GM19043 (cell line): ENCODE measurements around the gene NBEA.

Source experiments
- ATAC-seq: cut with Tn5 transposase; IDR thresholded peaks from one replicate; pipeline ENCODE4 v1.9.1; 2021; ENCODE audit warnings: low read depth; ENCODE audit not compliant: unreplicated experiment

Gene NBEA

GRCh38 chr13:35471706-35472322 is 529.7 kb downstream of the NBEA start:
- ATAC-seq, result no peak

- no peak for ATAC-seq
Observed at GRCh38 chr13:35472323-35472881, 530.3 kb downstream of the NBEA start.

- ATAC-seq, result no peak
Observed at GRCh38 chr13:35473206-35473775, 531.2 kb downstream of the NBEA start.

GRCh38 chr13:35473802-35474201 is 531.7 kb downstream of the NBEA start:
- ATAC-seq, result no peak

- ATAC-seq, result no peak
Observed at GRCh38 chr13:35474496-35475211, 532.6 kb downstream of the NBEA start.

- ATAC-seq, result no peak
Observed at GRCh38 chr13:35475212-35475959, 533.3 kb downstream of the NBEA start.

- ATAC-seq, result no peak
Observed at GRCh38 chr13:35475960-35476943, 534.2 kb downstream of the NBEA start, which contains the start of gene MAB21L1. Gene MAB21L1, minus strand, starts transcription at chr13:35476689. Its CDS starts 551 bp downstream, at chr13:35476138.

- no peak for ATAC-seq
Observed at GRCh38 chr13:35477386-35477946, 535.4 kb downstream of the NBEA start.

GRCh38 chr13:35478271-35479037 is 536.4 kb downstream of the NBEA start:
- ATAC-seq, result no peak

GRCh38 chr13:35479038-35479492 is 537.0 kb downstream of the NBEA start:
- no peak for ATAC-seq

- ATAC-seq, result no peak
Observed at GRCh38 chr13:35479706-35480105, 537.6 kb downstream of the NBEA start.

- ATAC-seq, result no peak
Observed at GRCh38 chr13:35480346-35480745, 538.3 kb downstream of the NBEA start.

GRCh38 chr13:35481777-35482176 is 539.7 kb downstream of the NBEA start:
- ATAC-seq, result no peak

- ATAC-seq, result no peak
Observed at GRCh38 chr13:35482527-35482926, 540.5 kb downstream of the NBEA start.

- no peak for ATAC-seq
Observed at GRCh38 chr13:35483761-35484160, 541.7 kb downstream of the NBEA start.

- no peak for ATAC-seq
Observed at GRCh38 chr13:35484384-35484783, 542.3 kb downstream of the NBEA start.

GRCh38 chr13:35485424-35485823 is 543.4 kb downstream of the NBEA start:
- ATAC-seq, result no peak

GRCh38 chr13:35489050-35489449 is 547.0 kb downstream of the NBEA start:
- no peak for ATAC-seq

GRCh38 chr13:35496006-35496405 is 553.9 kb downstream of the NBEA start:
- ATAC-seq, result no peak
